Neural progenitor cell (in vitro differentiated cells): Measurements from ENCODE around the gene MTG1. TPM values are rescaled to one million over a fixed set of nuclear protein-coding genes. Genes with fewer than 3 reads are reported as not detected.

ENCODE experiments used
- DNase-seq: peaks from one replicate; pipeline ENCODE4 v3.0.0-alpha.2; 2016; ENCODE audit warnings: low spot score
- H2AFZ ChIP-seq: fragments of 200-600 bp; sonication (generic); replicated peaks from 2 replicates; pipeline ENCODE4 v1.6.1; 2016; ENCODE audit warnings: antibody characterized with exemption
- H3F3A ChIP-seq: fragments of 200-600 bp; sonication (generic); 2 replicates; pipeline ENCODE4 v1.6.1; 2016; ENCODE audit warnings: antibody characterized with exemption, low read depth
- H3K27ac ChIP-seq: fragments of 200-600 bp; sonication (generic); 2 replicates; pipeline ENCODE4 v1.5.1; 2016; ENCODE audit warnings: mild to moderate bottlenecking
- H3K27me3 ChIP-seq: fragments of 200-600 bp; sonication (generic); 2 replicates; pipeline ENCODE4 v1.6.1; 2016; ENCODE audit warnings: mild to moderate bottlenecking, moderate library complexity
- H3K36me3 ChIP-seq: fragments of 200-600 bp; sonication (generic); 2 replicates; pipeline ENCODE4 v1.5.1; 2016
- H3K4me1 ChIP-seq: fragments of 200-600 bp; sonication (generic); 2 replicates; pipeline ENCODE4 v1.6.1; 2016; ENCODE audit warnings: mixed run types
- H3K4me2 ChIP-seq: fragments of 200-600 bp; sonication (generic); 2 replicates; pipeline ENCODE4 v1.6.1; 2016
- H3K4me3 ChIP-seq: fragments of 200-600 bp; sonication (generic); 2 replicates; pipeline ENCODE4 v1.5.1; 2016
- H3K79me2 ChIP-seq: fragments of 200-600 bp; sonication (generic); 2 replicates; pipeline ENCODE4 v1.6.1; 2016; ENCODE audit warnings: low read depth
- H3K9ac ChIP-seq: fragments of 200-600 bp; sonication (generic); 2 replicates; pipeline ENCODE4 v1.6.1; 2016
- H3K9me3 ChIP-seq: fragments of 200-600 bp; sonication (generic); 2 replicates; pipeline ENCODE4 v1.5.1; 2016; ENCODE audit warnings: low read depth
- H4K20me1 ChIP-seq: fragments of 200-600 bp; sonication (generic); 2 replicates; pipeline ENCODE4 v1.6.1; 2016; ENCODE audit warnings: low read depth
- H3K27ac Mint-ChIP-seq: 3 replicates; pipeline ENCODE4 v1.8.0; 2021; ENCODE audit warnings: mixed read lengths
- H3K27me3 Mint-ChIP-seq: 2 replicates; pipeline ENCODE4 v1.8.0; 2022; ENCODE audit warnings: low read depth, mild to moderate bottlenecking, inconsistent platforms, moderate library complexity, mixed read lengths; ENCODE audit not compliant: insufficient read depth
- H3K36me3 Mint-ChIP-seq: 3 replicates; pipeline ENCODE4 v1.8.0; 2021; ENCODE audit warnings: mixed read lengths
- H3K4me1 Mint-ChIP-seq: 3 replicates; pipeline ENCODE4 v1.8.0; 2021; ENCODE audit warnings: mixed read lengths
- H3K4me3 Mint-ChIP-seq: 3 replicates; pipeline ENCODE4 v1.8.0; 2021; ENCODE audit warnings: mild to moderate bottlenecking, moderate library complexity, mixed read lengths
- H3K9me3 Mint-ChIP-seq: 3 replicates; pipeline ENCODE4 v1.8.0; 2020; ENCODE audit warnings: mixed read lengths
- EZH2 ChIP-seq: fragments of 200-600 bp; sonication (generic); IDR thresholded peaks from 2 replicates; pipeline ENCODE4 v1.6.1; 2017; ENCODE audit warnings: antibody characterized with exemption, mild to moderate bottlenecking, moderate library complexity
- EZH2phosphoT487 ChIP-seq: fragments of 200-600 bp; sonication (generic); IDR thresholded peaks from 2 replicates; pipeline ENCODE4 v1.6.1; 2017; ENCODE audit warnings: antibody characterized with exemption
- total RNA-seq: library from RNA; depleted of rRNA; stranded (reverse); fragments of >200 nt; gene quantifications from 2 replicates; pipeline ENCODE4 v1.2.3, GENCODE V29; 2015; ENCODE audit warnings: low replicate concordance
- TF ChIP-seq, protein P1 (sequence below): fragments of 200-600 bp; sonication (generic); IDR thresholded peaks from 2 replicates; pipeline ENCODE4 v1.5.1; 2017; ENCODE audit warnings: antibody characterized with exemption, mild to moderate bottlenecking

MTG1 gene
- total RNA-seq, 1 donor from 2014 or later: 28.0 TPM

DNA sequence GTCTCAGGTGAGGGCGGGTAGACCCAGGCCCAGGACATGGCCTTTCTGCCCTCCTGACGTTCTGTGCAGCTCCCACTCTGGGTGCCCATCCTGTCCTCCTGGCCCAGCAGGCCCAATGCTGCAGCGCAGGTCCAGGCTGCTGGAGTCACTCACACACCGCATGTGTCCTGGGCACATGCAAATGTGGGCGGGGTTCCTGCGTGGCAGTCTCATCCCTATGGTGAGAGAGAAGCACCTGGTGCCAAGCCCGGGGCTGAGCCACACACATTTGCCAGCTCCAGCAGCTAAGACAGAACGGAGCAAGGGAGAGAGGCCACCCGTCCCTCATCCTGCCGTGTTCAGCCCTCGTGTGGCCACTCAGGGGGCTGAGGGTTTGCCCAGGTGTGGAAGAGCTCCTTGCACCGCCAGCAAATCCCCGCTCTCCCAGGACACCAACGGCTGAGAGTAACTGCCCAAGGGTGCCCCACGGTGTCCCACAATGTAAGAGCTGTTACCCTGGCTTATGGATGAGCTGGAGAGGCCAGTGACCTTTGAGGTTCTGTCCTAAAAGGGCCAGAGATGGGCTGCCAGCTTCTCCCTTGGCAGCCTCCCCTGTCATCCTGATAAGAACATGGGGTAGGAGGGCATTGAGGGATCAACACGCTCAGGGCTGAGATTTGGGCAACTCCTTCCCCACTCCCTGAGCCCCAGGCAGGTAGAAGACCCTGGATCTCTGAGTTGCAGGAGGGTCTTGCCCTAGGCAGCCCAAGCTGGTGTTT, 40.6 kb upstream of the MTG1 start:
- H3K79me2 ChIP-seq: peaks cover 7% of the 10 kb centered on the region
- no peaks in the 10 kb centered on the region for H3K4me1 ChIP-seq
- peaks cover 3% of the 10 kb centered on the region for H3K4me1 Mint-ChIP-seq
- DNase-seq: no peak
- H3K27me3 Mint-ChIP-seq: peaks cover 8% of the 10 kb centered on the region
- no peaks in the 10 kb centered on the region for H3F3A ChIP-seq
- no peak overlapping the region for H3K27ac ChIP-seq
- no peak overlapping the region for H2AFZ ChIP-seq
- peaks cover 8% of the 10 kb centered on the region for H3K27me3 ChIP-seq
- H3K9ac ChIP-seq: no peak overlapping the region
- H3K9me3 Mint-ChIP-seq: peaks cover 2% of the 10 kb centered on the region
- no peaks in the 10 kb centered on the region for H3K36me3 ChIP-seq
- TF ChIP-seq EZH2 (no peak), EZH2phosphoT487 (no peak)
- TF ChIP-seq, protein P1, sequence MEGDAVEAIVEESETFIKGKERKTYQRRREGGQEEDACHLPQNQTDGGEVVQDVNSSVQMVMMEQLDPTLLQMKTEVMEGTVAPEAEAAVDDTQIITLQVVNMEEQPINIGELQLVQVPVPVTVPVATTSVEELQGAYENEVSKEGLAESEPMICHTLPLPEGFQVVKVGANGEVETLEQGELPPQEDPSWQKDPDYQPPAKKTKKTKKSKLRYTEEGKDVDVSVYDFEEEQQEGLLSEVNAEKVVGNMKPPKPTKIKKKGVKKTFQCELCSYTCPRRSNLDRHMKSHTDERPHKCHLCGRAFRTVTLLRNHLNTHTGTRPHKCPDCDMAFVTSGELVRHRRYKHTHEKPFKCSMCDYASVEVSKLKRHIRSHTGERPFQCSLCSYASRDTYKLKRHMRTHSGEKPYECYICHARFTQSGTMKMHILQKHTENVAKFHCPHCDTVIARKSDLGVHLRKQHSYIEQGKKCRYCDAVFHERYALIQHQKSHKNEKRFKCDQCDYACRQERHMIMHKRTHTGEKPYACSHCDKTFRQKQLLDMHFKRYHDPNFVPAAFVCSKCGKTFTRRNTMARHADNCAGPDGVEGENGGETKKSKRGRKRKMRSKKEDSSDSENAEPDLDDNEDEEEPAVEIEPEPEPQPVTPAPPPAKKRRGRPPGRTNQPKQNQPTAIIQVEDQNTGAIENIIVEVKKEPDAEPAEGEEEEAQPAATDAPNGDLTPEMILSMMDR: no peak
- no peaks in the 10 kb centered on the region for H3K9me3 ChIP-seq
- H3K4me3 ChIP-seq: no peak overlapping the region
- H3K27ac Mint-ChIP-seq: no peak overlapping the region
- H3K4me2 ChIP-seq: no peak overlapping the region
- H3K4me3 Mint-ChIP-seq: no peak overlapping the region
- H3K36me3 Mint-ChIP-seq: no peaks in the 10 kb centered on the region
- peaks cover 19% of the 10 kb centered on the region for H4K20me1 ChIP-seq

DNA sequence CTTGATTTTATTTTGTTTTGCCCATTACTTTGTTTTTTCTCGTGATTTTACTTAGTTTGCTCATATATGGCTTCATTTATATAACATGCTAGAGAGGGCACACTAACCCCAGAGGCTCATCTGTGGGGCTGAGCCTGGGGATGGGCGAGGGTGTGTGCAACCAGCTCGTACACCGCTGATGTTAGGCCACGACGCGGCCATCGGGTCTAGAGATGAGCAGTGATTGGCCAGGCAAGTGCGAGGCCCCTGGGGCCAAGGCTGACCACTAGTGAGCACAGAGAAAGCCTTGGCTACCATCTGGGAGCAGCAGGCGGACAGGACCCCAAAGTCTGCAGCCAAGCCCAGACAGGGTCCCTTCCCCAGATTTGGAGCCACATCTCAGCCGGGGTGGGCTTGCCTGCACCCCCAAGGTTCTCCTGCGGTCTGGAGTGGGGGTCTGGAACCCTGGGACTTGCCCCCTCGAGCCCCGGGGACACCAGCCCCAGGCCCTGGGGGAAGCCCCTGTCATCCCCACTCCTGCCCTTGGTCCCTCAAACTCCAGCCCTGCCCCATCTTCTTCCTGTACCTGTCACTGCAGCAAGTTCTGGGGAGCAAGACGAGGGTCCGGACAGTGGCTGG, 39.9 kb upstream of the MTG1 start:
- peaks cover 2% of the 10 kb centered on the region for H3K9me3 Mint-ChIP-seq
- Histone ChIP-seq H3K27ac (no peak overlapping the region), H3K9me3 (no peaks in the 10 kb centered on the region), H3K4me3 (no peak overlapping the region), H3K4me1 (no peaks in the 10 kb centered on the region), H3K9ac (no peak overlapping the region), H3F3A (peaks cover 3% of the 10 kb centered on the region), H2AFZ (no peak overlapping the region), H3K36me3 (no peaks in the 10 kb centered on the region), H4K20me1 (peaks cover 19% of the 10 kb centered on the region), H3K27me3 (peaks cover 8% of the 10 kb centered on the region), H3K79me2 (peaks cover 7% of the 10 kb centered on the region), H3K4me2 (no peak overlapping the region)
- no peak overlapping the region for H3K4me3 Mint-ChIP-seq
- H3K36me3 Mint-ChIP-seq: no peaks in the 10 kb centered on the region
- peaks cover 2% of the 10 kb centered on the region for H3K4me1 Mint-ChIP-seq
- TF ChIP-seq EZH2: no peak
- TF ChIP-seq EZH2phosphoT487: no peak
- TF ChIP-seq, protein P1: no peak
- H3K27me3 Mint-ChIP-seq: peaks cover 6% of the 10 kb centered on the region
- H3K27ac Mint-ChIP-seq: no peak overlapping the region
- DNase-seq: no peak

DNA sequence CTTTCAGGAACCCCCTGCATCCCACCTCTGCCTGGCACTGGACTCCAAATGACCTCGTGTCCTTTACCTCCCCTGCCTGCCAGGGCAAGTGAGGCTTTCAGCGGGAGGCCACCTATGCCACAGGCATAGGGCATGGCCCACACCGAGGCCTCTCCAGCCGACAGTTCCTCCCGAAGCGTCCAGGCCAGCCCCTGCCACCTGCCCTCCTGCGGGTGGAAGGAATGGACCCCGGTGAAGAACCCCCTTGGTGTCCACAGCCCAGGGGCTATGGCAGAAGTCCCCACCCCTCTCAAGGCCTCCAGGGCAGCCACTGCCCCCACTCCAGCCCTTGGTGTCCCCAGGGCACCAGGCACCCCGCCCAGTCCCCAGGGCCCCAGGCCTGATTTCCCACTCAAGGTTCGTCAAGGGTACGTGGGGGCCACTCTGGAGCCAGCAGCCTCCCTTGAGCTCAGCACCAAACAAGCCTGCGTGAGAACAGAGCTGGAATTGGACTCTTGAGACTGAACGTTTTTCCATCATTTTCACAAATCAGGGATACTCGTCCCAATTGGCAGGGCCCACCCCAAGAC, 39.2 kb upstream of the MTG1 start:
- Histone ChIP-seq H3F3A (peaks cover 8% of the 10 kb centered on the region), H3K27me3 (peaks cover 8% of the 10 kb centered on the region), H3K9ac (no peak overlapping the region), H3K27ac (no peak overlapping the region), H2AFZ (no peak overlapping the region), H3K79me2 (peaks cover 7% of the 10 kb centered on the region), H3K4me2 (no peak overlapping the region), H3K36me3 (no peaks in the 10 kb centered on the region), H3K9me3 (no peaks in the 10 kb centered on the region), H3K4me3 (no peak overlapping the region), H4K20me1 (peaks cover 19% of the 10 kb centered on the region), H3K4me1 (no peaks in the 10 kb centered on the region)
- H3K4me1 Mint-ChIP-seq: no peaks in the 10 kb centered on the region
- H3K9me3 Mint-ChIP-seq: no peaks in the 10 kb centered on the region
- no peak overlapping the region for H3K4me3 Mint-ChIP-seq
- peaks cover 4% of the 10 kb centered on the region for H3K27me3 Mint-ChIP-seq
- no peaks in the 10 kb centered on the region for H3K36me3 Mint-ChIP-seq
- TF ChIP-seq EZH2phosphoT487: no peak
- TF ChIP-seq, protein P1: no peak
- no peak for DNase-seq
- no peak overlapping the region for H3K27ac Mint-ChIP-seq
